T-helper 1 cell treated with Interleukin-12 subunit alpha and Interleukin-12 subunit beta and Interleukin-4 antibody, amounts not matched to agents 30 ng/mL and 1 ng/mL, for 36 hours (primary cell): ENCODE results near the gene LIN7A. TPM values are rescaled to one million over a fixed set of nuclear protein-coding genes. Genes with fewer than 3 reads are reported as not detected.
"Not testable (repeated sequence)": the region's sequence is repeated elsewhere in the genome, so short reads cannot be mapped to it uniquely, and the experiment has no call there.

ENCODE experiments used
- intact Hi-C: fragments of 100-400 bp; cut with micrococcal nuclease; formaldehyde crosslinking; loops from one replicate; pipeline ENCODE4 v1.15.1; 2024
- total RNA-seq: library from RNA; stranded (reverse); gene quantifications from 2 replicates; pipeline ENCODE4 v1.2.3, GENCODE V29; 2022

The LIN7A gene
- total RNA-seq, 1 donor from 2014 or later, result 0.96 TPM

- intact Hi-C loops, result no loop called here
Observed at GRCh38 chr12:80811957-80812708, 125.6 kb downstream of the LIN7A start.

GRCh38 chr12:80810874-80811273 is 126.9 kb downstream of the LIN7A start:
- intact Hi-C loops, result no loop called here

- intact Hi-C loops, result no loop called here
Observed at GRCh38 chr12:80807640-80808288, 130.0 kb downstream of the LIN7A start.

GRCh38 chr12:80805106-80805505 is 132.6 kb downstream of the LIN7A start:
- intact Hi-C loops, result no loop called here

- intact Hi-C loops, result no loop called here
Observed at GRCh38 chr12:80802652-80803400, 134.9 kb downstream of the LIN7A start.

GRCh38 chr12:80798281-80798680 is 139.5 kb downstream of the LIN7A start:
- intact Hi-C loops, result no loop called here

- intact Hi-C loops, result no loop called here
Observed at GRCh38 chr12:80794551-80794950, 143.2 kb downstream of the LIN7A start.

GRCh38 chr12:80792861-80793260 is 144.9 kb downstream of the LIN7A start:
- intact Hi-C loops, result no loop called here

DNA sequence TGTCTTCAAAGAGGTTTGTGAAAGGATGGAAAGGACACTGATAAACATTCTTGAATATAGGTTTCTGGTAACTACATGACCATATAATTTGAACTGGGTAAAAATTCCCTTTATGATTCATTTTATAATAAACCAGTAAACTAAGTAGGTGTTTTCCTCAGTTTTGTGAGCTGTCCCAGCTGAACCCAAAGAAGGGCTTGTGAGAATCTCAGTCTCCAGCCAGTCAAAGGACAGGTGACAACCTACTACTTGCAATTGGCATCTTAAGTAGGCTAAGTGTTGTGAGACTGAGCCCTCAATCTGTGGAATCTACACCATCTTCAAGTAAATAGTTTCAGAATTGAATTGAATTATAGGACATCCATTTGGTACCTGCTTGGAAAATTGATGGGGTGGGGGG is 145.9 kb downstream of the LIN7A start:
- intact Hi-C loops, result no loop called here

- intact Hi-C loops, result not testable (repeated sequence)
Observed at GRCh38 chr12:80788407-80788806, 149.3 kb downstream of the LIN7A start.

GRCh38 chr12:80782963-80783470 is 154.7 kb downstream of the LIN7A start:
- intact Hi-C loops, result not testable (repeated sequence)

- intact Hi-C loops, result no loop called here
Observed at GRCh38 chr12:80781313-80781712, 156.4 kb downstream of the LIN7A start.

DNA sequence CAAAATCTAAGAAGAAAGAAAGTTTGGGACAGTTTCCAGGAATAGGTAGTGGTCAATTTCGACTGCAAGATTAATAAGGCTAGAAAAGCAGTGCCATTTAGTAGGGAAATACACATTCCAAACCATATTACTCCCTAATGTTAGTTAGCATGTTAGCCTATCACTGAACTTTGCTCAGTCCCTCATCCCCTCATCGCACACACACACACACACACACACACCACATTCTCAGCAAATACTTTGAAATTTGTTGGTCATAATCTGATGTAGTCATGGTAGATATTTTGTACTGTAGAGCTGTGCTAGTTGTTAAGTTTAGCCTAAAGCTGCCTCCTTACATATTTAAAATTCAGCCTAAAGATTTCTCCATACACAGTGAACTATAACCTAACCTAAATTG is 157.0 kb downstream of the LIN7A start:
- intact Hi-C loops, result no loop called here

- intact Hi-C loops, result no loop called here
Observed at GRCh38 chr12:80778005-80778541, 159.7 kb downstream of the LIN7A start.

- intact Hi-C loops, result no loop called here
Observed at GRCh38 chr12:80777587-80777986, 160.1 kb downstream of the LIN7A start.

GRCh38 chr12:80776706-80777105 is 161.0 kb downstream of the LIN7A start:
- intact Hi-C loops, result no loop called here

DNA sequence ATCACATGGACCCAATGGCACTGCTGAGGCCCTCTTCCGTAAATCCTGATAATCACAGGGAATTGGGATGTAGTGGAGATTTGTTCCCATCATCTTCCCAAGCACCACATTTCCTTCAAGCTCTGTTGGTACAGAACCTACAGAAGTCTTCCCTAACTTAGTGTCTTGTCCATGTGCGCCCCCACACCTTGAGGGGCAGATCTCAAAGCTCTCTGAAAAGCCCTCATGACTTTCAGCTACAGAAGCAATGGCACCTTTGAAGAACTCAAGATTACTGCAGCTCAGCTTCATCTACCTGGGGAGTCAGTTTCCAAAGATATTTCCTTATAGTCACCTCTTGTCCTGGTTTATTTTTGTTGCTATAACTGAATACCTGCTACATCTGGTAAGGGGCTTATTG is 166.8 kb downstream of the LIN7A start:
- intact Hi-C loops, result no loop called here

GRCh38 chr12:80769553-80770140 is 168.1 kb downstream of the LIN7A start:
- intact Hi-C loops, result no loop called here

DNA sequence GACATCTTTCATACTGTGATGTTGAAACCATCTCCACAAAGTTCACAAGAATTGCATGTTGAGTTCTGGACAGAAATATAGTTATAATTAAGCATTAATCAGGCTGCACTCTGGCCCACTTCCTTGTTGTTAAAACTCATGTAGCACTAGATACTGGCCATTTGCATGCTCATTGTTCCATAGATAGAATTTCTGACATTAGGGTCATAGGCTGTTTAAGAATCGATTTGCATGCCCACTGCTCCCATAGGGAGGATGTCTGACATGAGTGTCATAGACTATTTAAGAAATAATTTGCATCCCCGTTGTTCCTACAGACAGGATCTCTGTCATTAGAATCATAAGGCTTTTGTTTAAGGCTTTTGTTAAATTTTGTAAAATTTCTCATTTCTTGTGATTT is 170.8 kb downstream of the LIN7A start:
- intact Hi-C loops, result no loop called here

GRCh38 chr12:80766210-80766609 is 171.5 kb downstream of the LIN7A start:
- intact Hi-C loops, result no loop called here

DNA sequence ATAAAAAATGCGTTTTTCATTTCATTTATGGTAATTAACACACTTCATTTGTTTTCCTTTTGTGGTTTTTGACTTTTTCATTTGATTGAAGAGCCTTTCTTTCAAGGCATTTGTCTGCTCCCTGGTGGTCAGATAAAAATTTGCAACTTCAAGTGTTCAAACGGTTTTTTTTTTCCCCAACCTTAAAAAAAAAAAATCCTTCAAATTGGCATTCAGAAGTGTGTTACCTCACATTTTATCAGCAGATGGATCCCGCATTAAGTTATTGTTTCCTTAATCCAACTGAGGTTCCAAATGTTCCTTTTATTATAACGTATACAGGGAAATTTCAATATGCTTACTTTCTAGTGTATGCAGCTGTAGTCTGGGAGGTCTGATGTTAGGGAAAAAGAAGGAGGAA is 173.9 kb downstream of the LIN7A start:
- intact Hi-C loops, result loop anchor here (1.0 to 5.0 kb wide), 2 partner anchors 292 to 352 kb away; no protein-coding TSS in a partner anchor
